HCT116 (cell line): ENCODE data around the gene PCDH15.

Source experiments
- EZH2 ChIP-seq: fragments of 200-600 bp; sonication (generic); IDR thresholded peaks from 2 replicates; pipeline ENCODE4 v1.6.1; 2017; ENCODE audit warnings: antibody characterized with exemption, mixed run types
- EZH2phosphoT487 ChIP-seq: fragments of 200-600 bp; IDR thresholded peaks from 2 replicates; pipeline ENCODE4 v1.6.1; 2018; ENCODE audit warnings: antibody characterized with exemption, borderline replicate concordance
- FOSL1 ChIP-seq: IDR thresholded peaks from 2 replicates; pipeline ENCODE4 v1.6.1; 2012; ENCODE audit warnings: low read depth
- JUND ChIP-seq: IDR thresholded peaks from 2 replicates; pipeline ENCODE4 v1.6.1; 2012

DNA sequence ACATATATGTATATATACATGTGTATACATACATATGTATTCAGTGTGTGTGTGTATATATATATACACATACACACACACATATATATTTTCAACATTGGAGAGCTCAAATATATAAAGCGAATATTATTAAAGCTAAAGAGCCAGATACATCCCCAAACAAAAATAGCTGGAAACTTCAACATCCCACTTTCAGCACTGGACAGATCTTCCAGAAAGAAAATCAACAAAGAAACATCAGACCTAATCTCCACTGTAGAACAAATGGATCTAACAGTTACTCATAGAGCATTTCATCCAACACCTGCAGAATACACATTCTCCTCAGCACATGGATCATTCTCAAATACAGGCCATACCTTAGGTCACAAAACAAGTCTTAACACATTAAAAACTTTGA is 799.0 kb downstream of the PCDH15 start:
- no peak for TF ChIP-seq FOSL1
- no peak for TF ChIP-seq EZH2
- no peak for TF ChIP-seq JUND
- no peak for TF ChIP-seq EZH2phosphoT487
